Liver (tissue), 3 donors: Measurements from ENCODE around the gene NFATC4.

Source experiments
- RAD21 ChIP-seq, 2 donors: IDR thresholded peaks; 2 replicates each; pipeline ENCODE4 v1.6.1; 2016; ENCODE audit warnings: antibody characterized with exemption in 2 of 2, mild to moderate bottlenecking in 2 of 2
- TF ChIP-seq, protein P1 (sequence below): fragments of 150-350 bp; IDR thresholded peaks from 2 replicates; pipeline ENCODE4 v1.5.1; 2017; ENCODE audit warnings: improper control_type of control experiment, low read depth, low read length; ENCODE audit not compliant: missing input control
- TF ChIP-seq, protein P2 (sequence below): IDR thresholded peaks from 2 replicates; pipeline ENCODE4 v1.6.1; 2016; ENCODE audit warnings: antibody characterized with exemption
- TF ChIP-seq, protein P3 (sequence below): IDR thresholded peaks from 2 replicates; pipeline ENCODE4 v1.6.1; 2016; ENCODE audit warnings: antibody characterized with exemption, mild to moderate bottlenecking
- donor health status: healthy.
- donor health status: healthy.

DNA sequence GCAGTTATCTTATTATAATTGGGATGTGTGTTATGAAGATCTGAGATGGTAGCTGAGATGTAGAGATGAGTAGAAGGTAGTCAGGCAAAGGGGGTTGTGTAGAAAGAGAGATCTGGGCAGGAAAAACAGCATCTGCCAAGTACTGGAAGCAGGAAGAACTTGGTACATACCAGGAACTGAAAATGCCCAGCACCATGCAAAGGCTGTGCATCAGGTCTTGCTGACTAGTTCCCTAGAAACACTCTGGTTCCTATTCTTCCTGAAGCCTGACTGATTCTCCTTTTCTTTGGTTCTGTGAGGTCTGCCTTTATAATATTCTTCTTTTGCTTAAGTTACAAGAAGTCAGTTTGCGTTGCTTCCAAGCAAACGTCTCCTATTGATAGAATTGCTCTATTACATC is 6.7 kb upstream of the NFATC4 start:
- TF ChIP-seq, protein P1, sequence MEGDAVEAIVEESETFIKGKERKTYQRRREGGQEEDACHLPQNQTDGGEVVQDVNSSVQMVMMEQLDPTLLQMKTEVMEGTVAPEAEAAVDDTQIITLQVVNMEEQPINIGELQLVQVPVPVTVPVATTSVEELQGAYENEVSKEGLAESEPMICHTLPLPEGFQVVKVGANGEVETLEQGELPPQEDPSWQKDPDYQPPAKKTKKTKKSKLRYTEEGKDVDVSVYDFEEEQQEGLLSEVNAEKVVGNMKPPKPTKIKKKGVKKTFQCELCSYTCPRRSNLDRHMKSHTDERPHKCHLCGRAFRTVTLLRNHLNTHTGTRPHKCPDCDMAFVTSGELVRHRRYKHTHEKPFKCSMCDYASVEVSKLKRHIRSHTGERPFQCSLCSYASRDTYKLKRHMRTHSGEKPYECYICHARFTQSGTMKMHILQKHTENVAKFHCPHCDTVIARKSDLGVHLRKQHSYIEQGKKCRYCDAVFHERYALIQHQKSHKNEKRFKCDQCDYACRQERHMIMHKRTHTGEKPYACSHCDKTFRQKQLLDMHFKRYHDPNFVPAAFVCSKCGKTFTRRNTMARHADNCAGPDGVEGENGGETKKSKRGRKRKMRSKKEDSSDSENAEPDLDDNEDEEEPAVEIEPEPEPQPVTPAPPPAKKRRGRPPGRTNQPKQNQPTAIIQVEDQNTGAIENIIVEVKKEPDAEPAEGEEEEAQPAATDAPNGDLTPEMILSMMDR = no peak
- TF ChIP-seq, protein P2, sequence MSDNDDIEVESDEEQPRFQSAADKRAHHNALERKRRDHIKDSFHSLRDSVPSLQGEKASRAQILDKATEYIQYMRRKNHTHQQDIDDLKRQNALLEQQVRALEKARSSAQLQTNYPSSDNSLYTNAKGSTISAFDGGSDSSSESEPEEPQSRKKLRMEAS = no peak
- TF ChIP-seq, protein P3, sequence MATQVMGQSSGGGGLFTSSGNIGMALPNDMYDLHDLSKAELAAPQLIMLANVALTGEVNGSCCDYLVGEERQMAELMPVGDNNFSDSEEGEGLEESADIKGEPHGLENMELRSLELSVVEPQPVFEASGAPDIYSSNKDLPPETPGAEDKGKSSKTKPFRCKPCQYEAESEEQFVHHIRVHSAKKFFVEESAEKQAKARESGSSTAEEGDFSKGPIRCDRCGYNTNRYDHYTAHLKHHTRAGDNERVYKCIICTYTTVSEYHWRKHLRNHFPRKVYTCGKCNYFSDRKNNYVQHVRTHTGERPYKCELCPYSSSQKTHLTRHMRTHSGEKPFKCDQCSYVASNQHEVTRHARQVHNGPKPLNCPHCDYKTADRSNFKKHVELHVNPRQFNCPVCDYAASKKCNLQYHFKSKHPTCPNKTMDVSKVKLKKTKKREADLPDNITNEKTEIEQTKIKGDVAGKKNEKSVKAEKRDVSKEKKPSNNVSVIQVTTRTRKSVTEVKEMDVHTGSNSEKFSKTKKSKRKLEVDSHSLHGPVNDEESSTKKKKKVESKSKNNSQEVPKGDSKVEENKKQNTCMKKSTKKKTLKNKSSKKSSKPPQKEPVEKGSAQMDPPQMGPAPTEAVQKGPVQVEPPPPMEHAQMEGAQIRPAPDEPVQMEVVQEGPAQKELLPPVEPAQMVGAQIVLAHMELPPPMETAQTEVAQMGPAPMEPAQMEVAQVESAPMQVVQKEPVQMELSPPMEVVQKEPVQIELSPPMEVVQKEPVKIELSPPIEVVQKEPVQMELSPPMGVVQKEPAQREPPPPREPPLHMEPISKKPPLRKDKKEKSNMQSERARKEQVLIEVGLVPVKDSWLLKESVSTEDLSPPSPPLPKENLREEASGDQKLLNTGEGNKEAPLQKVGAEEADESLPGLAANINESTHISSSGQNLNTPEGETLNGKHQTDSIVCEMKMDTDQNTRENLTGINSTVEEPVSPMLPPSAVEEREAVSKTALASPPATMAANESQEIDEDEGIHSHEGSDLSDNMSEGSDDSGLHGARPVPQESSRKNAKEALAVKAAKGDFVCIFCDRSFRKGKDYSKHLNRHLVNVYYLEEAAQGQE = no peak
- no peak for TF ChIP-seq RAD21 (IDR thresholded peaks at IDR 0.05)
